Ovary (tissue), 9 donors: ENCODE results near the gene PLPPR3. TPM values are rescaled to one million over a fixed set of nuclear protein-coding genes. Genes with fewer than 3 reads are reported as not detected.

Experiments used
- DNase-seq, 5 donors: peaks; one replicate each; pipeline ENCODE4 v3.0.0-alpha.2; 2019 to 2020
- H3K27ac ChIP-seq, 2 donors: fragments of 200-600 bp; one replicate each; pipeline versions ENCODE4 v1.5.1 to v1.8.0; 2019 to 2022
- H3K27me3 ChIP-seq: fragments of 200-600 bp; one replicate; pipeline ENCODE4 v1.8.0; 2022
- H3K36me3 ChIP-seq: fragments of 200-600 bp; sonication (generic); one replicate; pipeline ENCODE4 v1.5.1; 2019
- H3K4me1 ChIP-seq: one replicate; pipeline ENCODE4 v1.8.1; 2013; ENCODE audit warnings: mild to moderate bottlenecking, moderate library complexity; ENCODE audit not compliant: insufficient read depth
- H3K4me3 ChIP-seq: fragments of 200-600 bp; sonication (generic); one replicate; pipeline ENCODE4 v1.5.1; 2017
- H3K9me3 ChIP-seq, 2 donors: fragments of 200-600 bp in 1 of 2; sonication (generic) in 1 of 2; one replicate each; pipeline versions ENCODE4 v1.5.1 to v1.8.1; 2013 to 2019; ENCODE audit warnings: mild to moderate bottlenecking in 1 of 2, moderate library complexity in 1 of 2
- EP300 ChIP-seq: sonication (generic); formaldehyde crosslinking; IDR thresholded peaks from one replicate; pipeline ENCODE4 v1.6.1; 2017; ENCODE audit warnings: antibody characterized with exemption
- POLR2A ChIP-seq: fragments of 450-650 bp; IDR thresholded peaks from one replicate; pipeline ENCODE4 v1.6.1; 2017; ENCODE audit warnings: antibody characterized with exemption, mild to moderate bottlenecking, moderate library complexity
- WGBS, 3 donors: extraction: QIAGEN DNeasy Blood & Tissue Kit in 1 of 3; methylation state at CpG; one replicate each; pipeline versions ENCODE4 v1.1.5 to v1.1.7; 2013 to 2017; 5-methylcytosine and 5-hydroxymethylcytosine counted together
- intact Hi-C, 4 donors: fragments of 100-400 bp; cut with DNase I; formaldehyde crosslinking; loops; one replicate each; pipeline versions ENCODE4 v1.11.0 to v1.15.1; 2022 to 2023
- polyA plus RNA-seq, 2 donors: library from polyadenylated mRNA; stranded (reverse); fragments of 200-250 nt in 1 of 2; fragments of 350-450 nt in 1 of 2; fragmentation: Illumina TruSeq in 1 of 2; extraction: RNeasy Lipid Tissue Mini Kit (QIAGEN cat#74804) in 1 of 2; gene quantifications; one replicate each; pipeline ENCODE4 v1.2.3, GENCODE V29; 2013 to 2014
- total RNA-seq, 7 donors: library from RNA; depleted of rRNA in 2 of 7; stranded (reverse); fragments of >200 nt in 2 of 7; fragmentation: NEBNext Ultra II Directional in 3 of 7; extraction: Animal tissue kit (Norgen Biotek cat#: 25700) in 3 of 7; gene quantifications; one replicate each; pipeline versions ENCODE4 v1.1.0 to v1.2.4, GENCODE V29; 2016 to 2023
- TF ChIP-seq, protein P1 (sequence below), 3 donors: fragments of 450-650 bp in 2 of 3; fragments of 200-600 bp in 1 of 3; IDR thresholded peaks; one replicate each; pipeline versions ENCODE4 v1.5.1 to v1.8.0; 2016 to 2022; ENCODE audit warnings: antibody characterized with exemption in 3 of 3, mild to moderate bottlenecking in 1 of 3
- donor health status: DM: no; HTN: no; CAD: no; lungs with moderate emphysema.
- donor health status: DM: no; HTN: no; CAD: no.
- donor health status: Bipolar disorder and iron deficiency.
- donor health status: DM: yes; HTN: yes; CAD: no.
- donor health status: DM: no; HTN: no; CAD: no.
- donor health status: DM: yes; HTN: yes; CAD: no.

PLPPR3 gene
- total and polyA plus RNA-seq, 9 donors: 0.18 to 11.4 (median 0.52) TPM; not detected in 2

DNA sequence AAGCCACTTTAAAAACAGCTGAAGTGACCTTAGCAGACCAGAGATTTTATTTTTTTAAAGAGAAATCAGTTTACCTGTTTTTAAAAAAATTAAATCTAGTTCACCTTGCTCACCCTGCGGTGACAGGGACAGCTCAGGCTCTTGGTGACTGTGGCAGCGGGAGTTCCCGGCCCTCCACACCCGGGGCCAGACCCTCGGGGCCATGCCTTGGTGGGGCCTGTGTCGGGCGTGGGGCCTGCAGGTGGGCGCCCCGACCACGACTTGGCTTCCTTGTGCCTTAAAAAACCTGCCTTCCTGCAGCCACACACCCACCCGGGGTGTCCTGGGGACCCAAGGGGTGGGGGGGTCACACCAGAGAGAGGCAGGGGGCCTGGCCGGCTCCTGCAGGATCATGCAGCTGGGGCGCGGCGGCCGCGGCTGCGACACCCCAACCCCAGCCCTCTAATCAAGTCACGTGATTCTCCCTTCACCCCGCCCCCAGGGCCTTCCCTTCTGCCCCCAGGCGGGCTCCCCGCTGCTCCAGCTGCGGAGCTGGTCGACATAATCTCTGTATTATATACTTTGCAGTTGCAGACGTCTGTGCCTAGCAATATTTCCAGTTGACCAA, 10.8 kb downstream of the PLPPR3 start:
- intact Hi-C loops: no loop called here
- no peaks in the 10 kb centered on the region for H3K9me3 ChIP-seq
- DNase-seq: peak in 1 of 5 donors; percentile 28
- no peak overlapping the region for H3K27ac ChIP-seq
- no peaks in the 10 kb centered on the region for H3K4me1 ChIP-seq
- H3K36me3 ChIP-seq: no peaks in the 10 kb centered on the region
- 71 to 77% (median 74%) methylated on average over 25 of the region's 25 CpGs for WGBS, 3 donors
- no peak overlapping the region for H3K4me3 ChIP-seq
- TF ChIP-seq EP300: no peak
- H3K27me3 ChIP-seq: no peaks in the 10 kb centered on the region

DNA sequence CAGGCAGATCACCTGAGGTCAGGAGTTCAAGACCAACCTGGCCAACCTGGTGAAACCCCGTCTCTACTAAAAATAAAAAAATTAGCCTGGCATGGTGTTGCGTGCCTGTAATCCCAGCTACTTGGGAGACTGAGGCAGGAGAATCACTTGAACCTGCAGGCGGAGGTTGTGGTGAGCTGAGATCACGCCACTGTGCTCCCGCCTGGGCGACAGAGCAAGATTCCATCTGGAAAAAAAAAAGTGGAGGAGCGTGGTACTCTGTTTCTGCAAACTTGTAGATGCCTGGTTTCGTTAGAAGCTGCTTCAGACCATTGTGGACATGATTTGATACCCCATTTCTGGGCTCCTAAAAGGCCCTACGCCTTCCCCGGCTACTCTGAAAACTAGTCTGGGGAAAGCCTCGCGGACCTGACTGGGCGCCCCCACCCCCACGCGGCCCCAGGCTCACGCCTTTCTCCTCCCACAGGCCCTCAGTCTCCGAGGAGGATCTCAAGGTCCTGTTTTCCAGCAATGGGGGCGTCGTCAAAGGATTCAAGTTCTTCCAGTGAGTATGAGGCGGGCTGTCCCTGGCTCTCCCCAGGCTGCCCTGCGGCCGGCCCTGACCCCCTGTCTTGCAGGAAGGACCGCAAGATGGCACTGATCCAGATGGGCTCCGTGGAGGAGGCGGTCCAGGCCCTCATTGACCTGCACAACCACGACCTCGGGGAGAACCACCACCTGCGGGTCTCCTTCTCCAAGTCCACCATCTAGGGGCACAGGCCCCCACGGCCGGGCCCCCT, 11.5 kb downstream of the PLPPR3 start:
- peak in 2 of 5 donors; percentile 44 to 54 for DNase-seq
- Histone ChIP-seq H3K27me3 (no peaks in the 10 kb centered on the region), H3K36me3 (no peaks in the 10 kb centered on the region), H3K4me1 (no peaks in the 10 kb centered on the region), H3K4me3 (no peak overlapping the region), H3K9me3 (no peaks in the 10 kb centered on the region), H3K27ac (no peak overlapping the region)
- TF ChIP-seq EP300: no peak
- TF ChIP-seq, protein P1, sequence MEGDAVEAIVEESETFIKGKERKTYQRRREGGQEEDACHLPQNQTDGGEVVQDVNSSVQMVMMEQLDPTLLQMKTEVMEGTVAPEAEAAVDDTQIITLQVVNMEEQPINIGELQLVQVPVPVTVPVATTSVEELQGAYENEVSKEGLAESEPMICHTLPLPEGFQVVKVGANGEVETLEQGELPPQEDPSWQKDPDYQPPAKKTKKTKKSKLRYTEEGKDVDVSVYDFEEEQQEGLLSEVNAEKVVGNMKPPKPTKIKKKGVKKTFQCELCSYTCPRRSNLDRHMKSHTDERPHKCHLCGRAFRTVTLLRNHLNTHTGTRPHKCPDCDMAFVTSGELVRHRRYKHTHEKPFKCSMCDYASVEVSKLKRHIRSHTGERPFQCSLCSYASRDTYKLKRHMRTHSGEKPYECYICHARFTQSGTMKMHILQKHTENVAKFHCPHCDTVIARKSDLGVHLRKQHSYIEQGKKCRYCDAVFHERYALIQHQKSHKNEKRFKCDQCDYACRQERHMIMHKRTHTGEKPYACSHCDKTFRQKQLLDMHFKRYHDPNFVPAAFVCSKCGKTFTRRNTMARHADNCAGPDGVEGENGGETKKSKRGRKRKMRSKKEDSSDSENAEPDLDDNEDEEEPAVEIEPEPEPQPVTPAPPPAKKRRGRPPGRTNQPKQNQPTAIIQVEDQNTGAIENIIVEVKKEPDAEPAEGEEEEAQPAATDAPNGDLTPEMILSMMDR (IDR thresholded peaks at IDR 0.05): no peak
- no peak for TF ChIP-seq POLR2A
- intact Hi-C loops: no loop called here
- WGBS, 3 donors: 57 to 61% (median 60%) methylated on average over 30 of the region's 30 CpGs

DNA sequence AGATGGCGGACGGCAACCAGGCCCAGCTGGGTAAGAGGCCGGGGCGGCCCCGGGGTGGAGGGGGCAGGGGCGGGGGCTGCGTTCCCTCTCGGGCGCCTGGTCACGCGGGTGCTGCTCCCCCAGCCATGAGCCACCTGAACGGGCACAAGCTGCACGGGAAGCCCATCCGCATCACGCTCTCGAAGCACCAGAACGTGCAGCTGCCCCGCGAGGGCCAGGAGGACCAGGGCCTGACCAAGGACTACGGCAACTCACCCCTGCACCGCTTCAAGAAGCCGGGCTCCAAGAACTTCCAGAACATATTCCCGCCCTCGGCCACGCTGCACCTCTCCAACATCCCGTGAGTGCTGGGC, 13.4 kb downstream of the PLPPR3 start:
- Histone ChIP-seq H3K4me3 (no peak overlapping the region), H3K27me3 (no peaks in the 10 kb centered on the region), H3K27ac (no peak overlapping the region), H3K4me1 (no peaks in the 10 kb centered on the region), H3K9me3 (no peaks in the 10 kb centered on the region), H3K36me3 (no peaks in the 10 kb centered on the region)
- no peak for TF ChIP-seq POLR2A
- TF ChIP-seq, protein P1 (IDR thresholded peaks at IDR 0.05): no peak
- TF ChIP-seq EP300: no peak
- peak in 1 of 5 donors; percentile 19 for DNase-seq
- 87 to 88% (median 87%) methylated on average over 25 to 26 of the region's 26 CpGs for WGBS, 3 donors
- intact Hi-C loops: no loop called here

DNA sequence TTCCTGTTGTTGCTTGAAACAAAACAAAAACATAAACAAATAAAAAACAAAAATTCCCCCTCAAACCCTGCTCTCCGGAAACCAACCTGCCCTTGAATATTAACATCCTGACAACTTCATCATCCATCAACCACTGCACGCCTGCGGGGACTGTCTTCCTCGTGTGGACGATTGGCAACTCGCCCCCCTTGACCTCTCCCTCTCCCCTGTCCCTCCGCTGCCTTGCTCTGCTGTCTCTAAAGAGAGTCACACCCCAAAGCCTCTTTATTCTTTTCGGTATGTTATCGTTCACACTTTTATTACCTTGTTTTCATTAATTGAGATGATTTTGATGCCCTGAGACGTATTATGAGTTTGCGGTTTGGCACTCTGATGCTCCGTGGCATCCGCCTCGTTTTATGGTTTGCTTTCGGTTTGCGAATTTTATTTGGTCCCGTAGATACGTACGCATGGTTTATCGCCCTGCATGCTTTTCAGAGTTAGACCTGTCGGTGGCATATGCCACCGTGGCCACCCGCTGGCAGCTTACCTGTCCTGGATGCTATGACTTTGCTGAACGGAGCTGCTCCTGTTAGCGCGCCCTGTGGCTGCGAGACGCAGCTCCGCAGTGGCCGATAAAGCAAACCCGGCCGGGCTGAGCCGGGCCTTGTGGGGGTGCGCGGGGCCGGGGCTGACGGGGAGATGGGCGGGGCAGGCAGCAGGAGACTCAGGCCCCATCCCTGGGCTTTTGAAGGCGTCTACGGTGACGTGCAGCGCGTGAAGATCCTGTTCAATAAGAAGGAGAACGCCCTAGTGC, 13.9 kb downstream of the PLPPR3 start:
- Histone ChIP-seq H3K27me3 (no peaks in the 10 kb centered on the region), H3K4me1 (peaks cover 5% of the 10 kb centered on the region), H3K36me3 (no peaks in the 10 kb centered on the region), H3K27ac (no peak overlapping the region), H3K9me3 (no peaks in the 10 kb centered on the region), H3K4me3 (no peak overlapping the region)
- TF ChIP-seq, protein P1 (IDR thresholded peaks at IDR 0.05): no peak
- TF ChIP-seq POLR2A: no peak
- no peak for TF ChIP-seq EP300
- intact Hi-C loops: no loop called here
- WGBS, 3 donors: 86 to 89% (median 87%) methylated on average over 41 to 44 of the region's 44 CpGs
- DNase-seq: peak in 1 of 5 donors; percentile 23
